Measurements from ENCODE around the gene MCCC2. TPM values are rescaled to one million over a fixed set of nuclear protein-coding genes. Genes with fewer than 3 reads are reported as not detected.

MCCC2 gene
- total RNA-seq, 4 donors from 2014 or later, result 37.3 to 50.3 (median 43.3) TPM

DNA sequence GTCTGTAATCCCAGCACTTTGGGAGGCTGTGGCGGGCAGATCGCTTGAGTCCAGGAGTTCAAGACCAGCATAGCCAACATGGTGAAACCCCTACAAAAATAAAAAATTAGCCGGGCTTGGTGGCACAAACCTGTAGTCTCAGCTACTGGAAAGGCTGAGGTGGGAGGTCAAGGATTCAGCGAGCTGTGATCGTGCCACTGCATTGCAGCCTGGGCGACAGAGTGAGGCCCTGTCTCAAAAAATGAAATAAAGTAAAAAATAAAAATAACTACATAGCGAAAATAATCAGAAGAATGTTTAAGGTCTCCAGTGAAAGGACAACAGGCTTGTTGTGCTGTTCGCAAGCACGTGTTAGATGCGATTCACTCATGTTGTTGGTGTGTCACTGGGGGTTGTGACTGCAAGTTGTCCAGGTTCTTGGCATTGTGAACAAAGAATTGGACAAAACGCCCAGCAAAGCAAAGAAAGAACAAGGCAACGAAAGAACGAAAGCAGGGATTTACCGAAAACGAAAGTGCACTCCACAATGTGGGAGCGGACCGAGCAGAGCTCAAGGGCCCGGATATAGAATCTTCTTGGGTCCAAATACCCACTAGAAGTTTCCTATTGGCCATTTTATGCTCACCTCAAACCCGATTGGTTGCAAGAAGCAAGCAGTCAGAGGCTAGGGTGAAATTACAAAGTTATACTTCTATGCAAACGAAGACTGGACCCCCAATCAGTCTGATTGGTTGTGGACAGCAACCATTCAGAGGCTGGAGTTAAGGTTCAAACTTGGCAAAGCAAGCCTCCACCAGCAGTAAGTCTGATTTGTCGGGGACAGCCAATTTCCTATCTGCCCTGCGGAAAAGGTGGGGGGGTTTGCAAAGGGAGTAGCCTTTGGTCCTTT, 844 bp upstream of the MCCC2 start:
- H3K27ac ChIP-seq, result peak overlapping the region; percentile 74 to 93 (median 83)
- H3K36me3 ChIP-seq, result no peaks in the 10 kb centered on the region
- DNase-seq, result no peak

DNA sequence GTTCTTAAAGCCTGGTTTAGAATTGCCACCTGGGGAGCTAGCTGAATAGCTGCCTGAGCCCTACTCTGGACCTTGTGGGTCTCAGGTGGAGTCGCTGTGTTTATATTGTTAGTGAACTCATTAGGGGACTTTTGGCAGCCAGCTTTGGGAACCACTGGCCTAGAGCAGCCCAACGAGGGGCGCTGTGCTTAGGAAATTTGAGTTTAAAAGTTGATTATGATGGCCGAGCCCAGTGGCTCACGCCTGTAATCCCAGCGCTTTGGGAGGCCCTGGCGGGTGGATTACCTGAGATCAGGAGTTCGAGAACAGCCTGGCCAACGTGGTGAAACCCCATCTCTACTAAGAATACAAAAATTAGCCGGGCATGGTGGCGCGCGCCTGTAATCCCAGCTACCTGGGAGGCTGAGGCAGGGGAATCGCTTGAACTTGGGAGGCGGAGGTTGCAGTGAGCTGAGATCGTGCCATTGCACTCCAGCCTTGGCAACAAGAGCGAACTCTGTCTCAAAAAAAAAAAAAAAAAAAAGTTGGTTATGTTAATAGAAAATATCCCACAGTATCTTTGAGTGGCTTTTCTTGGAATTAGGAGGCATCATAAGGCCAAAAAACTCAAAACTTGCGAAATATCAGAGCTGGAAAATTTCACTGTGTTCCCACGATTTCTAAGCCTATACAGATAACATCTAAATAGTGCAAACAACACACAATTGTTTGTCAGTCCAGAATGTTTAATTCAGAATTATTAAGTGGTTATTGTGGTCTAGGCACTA, 809 bp downstream of the MCCC2 start:
- no peak for TF ChIP-seq POLR2A (IDR thresholded peaks at IDR 0.05)
- TF ChIP-seq, protein P1, sequence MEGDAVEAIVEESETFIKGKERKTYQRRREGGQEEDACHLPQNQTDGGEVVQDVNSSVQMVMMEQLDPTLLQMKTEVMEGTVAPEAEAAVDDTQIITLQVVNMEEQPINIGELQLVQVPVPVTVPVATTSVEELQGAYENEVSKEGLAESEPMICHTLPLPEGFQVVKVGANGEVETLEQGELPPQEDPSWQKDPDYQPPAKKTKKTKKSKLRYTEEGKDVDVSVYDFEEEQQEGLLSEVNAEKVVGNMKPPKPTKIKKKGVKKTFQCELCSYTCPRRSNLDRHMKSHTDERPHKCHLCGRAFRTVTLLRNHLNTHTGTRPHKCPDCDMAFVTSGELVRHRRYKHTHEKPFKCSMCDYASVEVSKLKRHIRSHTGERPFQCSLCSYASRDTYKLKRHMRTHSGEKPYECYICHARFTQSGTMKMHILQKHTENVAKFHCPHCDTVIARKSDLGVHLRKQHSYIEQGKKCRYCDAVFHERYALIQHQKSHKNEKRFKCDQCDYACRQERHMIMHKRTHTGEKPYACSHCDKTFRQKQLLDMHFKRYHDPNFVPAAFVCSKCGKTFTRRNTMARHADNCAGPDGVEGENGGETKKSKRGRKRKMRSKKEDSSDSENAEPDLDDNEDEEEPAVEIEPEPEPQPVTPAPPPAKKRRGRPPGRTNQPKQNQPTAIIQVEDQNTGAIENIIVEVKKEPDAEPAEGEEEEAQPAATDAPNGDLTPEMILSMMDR (IDR thresholded peaks at IDR 0.05), result no peak
- no peaks in the 10 kb centered on the region for H3K9me3 ChIP-seq
- peaks cover 0 to 9% (median 3%) of the 10 kb centered on the region in 4 donors for H3K4me1 ChIP-seq
- peak in 1 of 3 donors; percentile 17 for DNase-seq
- no peaks in the 10 kb centered on the region for H3K36me3 ChIP-seq
- no peaks in the 10 kb centered on the region for H3K27me3 ChIP-seq
- peak overlapping the region; percentile 50 to 83 (median 72) for H3K4me3 ChIP-seq
- peak overlapping the region; percentile 74 to 93 (median 83) for H3K27ac ChIP-seq

More for the DNA sequence above, 844 bp upstream of the MCCC2 start:
- peak overlapping the region; percentile 50 to 83 (median 72) for H3K4me3 ChIP-seq
- no peaks in the 10 kb centered on the region for H3K9me3 ChIP-seq
- peaks cover 0 to 9% (median 3%) of the 10 kb centered on the region in 4 donors for H3K4me1 ChIP-seq
- TF ChIP-seq, protein P1 (IDR thresholded peaks at IDR 0.05), result no peak
- TF ChIP-seq POLR2A (IDR thresholded peaks at IDR 0.05), result no peak
- no peaks in the 10 kb centered on the region for H3K27me3 ChIP-seq

DNA sequence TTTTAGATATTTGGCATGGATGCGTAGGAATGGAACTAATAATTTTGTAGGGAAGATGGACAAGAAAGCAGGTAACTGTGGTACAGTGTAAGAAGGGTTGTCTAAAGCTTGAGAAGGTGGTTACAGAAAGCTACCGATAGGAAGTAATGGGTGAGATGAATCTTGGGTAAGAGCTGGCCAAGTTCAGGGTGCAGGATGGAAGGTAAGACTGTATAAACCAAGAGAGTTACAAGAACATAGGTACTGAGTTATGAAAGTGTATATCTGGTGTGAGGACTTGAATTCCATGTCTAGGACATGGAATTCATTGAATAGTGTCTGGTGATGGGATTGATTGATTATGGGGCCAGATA, 1.4 kb downstream of the MCCC2 start:
- H3K9me3 ChIP-seq, result no peaks in the 10 kb centered on the region
- peaks cover 0 to 9% (median 3%) of the 10 kb centered on the region in 4 donors for H3K4me1 ChIP-seq
- TF ChIP-seq POLR2A (IDR thresholded peaks at IDR 0.05), result no peak
- TF ChIP-seq, protein P1 (IDR thresholded peaks at IDR 0.05), result no peak
- H3K27ac ChIP-seq, result no peak overlapping the region
- no peak for DNase-seq
- H3K4me3 ChIP-seq, result no peak overlapping the region
- H3K36me3 ChIP-seq, result no peaks in the 10 kb centered on the region
- H3K27me3 ChIP-seq, result no peaks in the 10 kb centered on the region

DNA sequence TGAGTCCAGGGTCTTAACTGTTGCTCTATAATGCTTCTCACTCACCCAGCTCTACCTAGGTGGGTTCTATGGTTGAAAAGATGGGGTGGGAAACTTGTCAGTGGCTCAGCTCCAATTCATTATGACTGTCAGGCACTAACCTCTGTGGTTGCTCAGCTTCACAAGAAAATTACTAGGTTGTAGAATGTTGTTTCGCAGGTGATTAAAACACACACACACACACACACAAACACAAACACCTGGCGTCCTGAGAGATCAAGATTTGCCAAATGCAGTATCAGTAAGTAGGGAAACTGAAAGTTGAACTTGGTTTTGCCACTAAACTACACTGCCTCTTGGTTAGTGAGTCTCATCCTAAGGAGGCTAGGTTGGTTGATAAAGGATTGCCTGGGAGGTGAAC, 2.8 kb downstream of the MCCC2 start:
- peaks cover 0 to 4% (median 0%) of the 10 kb centered on the region in 3 donors for H3K36me3 ChIP-seq
- no peak overlapping the region for H3K4me3 ChIP-seq
- peaks cover 0 to 9% (median 3%) of the 10 kb centered on the region in 4 donors for H3K4me1 ChIP-seq
- no peak overlapping the region for H3K27ac ChIP-seq
- H3K27me3 ChIP-seq, result no peaks in the 10 kb centered on the region
- TF ChIP-seq, protein P1 (IDR thresholded peaks at IDR 0.05), result no peak
- no peak for TF ChIP-seq POLR2A (IDR thresholded peaks at IDR 0.05)
- no peak for DNase-seq
- no peaks in the 10 kb centered on the region for H3K9me3 ChIP-seq

DNA sequence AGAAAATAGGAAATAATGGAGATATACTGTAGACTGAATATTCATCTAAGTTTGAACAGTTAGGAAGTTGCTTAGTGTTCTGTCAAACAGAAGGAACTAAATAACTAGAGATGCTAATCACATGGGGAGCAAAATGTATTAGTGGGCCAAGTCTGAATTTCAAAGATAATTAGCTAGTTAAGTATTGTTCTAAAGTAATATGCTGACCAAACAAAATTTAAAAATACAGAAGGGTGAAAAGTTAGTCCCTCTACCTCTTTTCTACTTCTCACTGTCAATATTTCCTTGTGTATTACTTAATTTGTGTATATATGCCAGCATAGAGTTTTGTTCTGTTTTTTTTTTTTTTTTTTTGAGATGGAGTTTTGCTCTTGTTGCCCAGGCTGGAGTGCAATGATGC, 4.0 kb downstream of the MCCC2 start:
- Histone ChIP-seq H3K27ac (no peak overlapping the region), H3K9me3 (no peaks in the 10 kb centered on the region), H3K4me3 (no peak overlapping the region), H3K27me3 (no peaks in the 10 kb centered on the region), H3K4me1 (peaks cover 0 to 9% (median 3%) of the 10 kb centered on the region in 4 donors), H3K36me3 (peaks cover 0 to 9% (median 0%) of the 10 kb centered on the region in 3 donors)
- DNase-seq, result no peak
- no peak for TF ChIP-seq POLR2A (IDR thresholded peaks at IDR 0.05)
- TF ChIP-seq, protein P1 (IDR thresholded peaks at IDR 0.05), result no peak
